Measurements from ENCODE around the gene BTNL9.
"Not testable (repeated sequence)": the region's sequence is repeated elsewhere in the genome, so short reads cannot be mapped to it uniquely, and the experiment has no call there.

Gene BTNL9

GRCh38 chr5:181060924-181061323, 20.9 kb downstream of the BTNL9 start:
- DNase-seq (ENCODE audit: low read depth in 2 of 2, low spot score in 1 of 2) = no peak

GRCh38 chr5:181061645-181062044, 21.6 kb downstream of the BTNL9 start:
- no peak for DNase-seq (ENCODE audit: low read depth in 2 of 2, low spot score in 1 of 2)

- no peak for DNase-seq (ENCODE audit: low read depth in 2 of 2, low spot score in 1 of 2)
Measured at GRCh38 chr5:181062631-181063030, 22.6 kb downstream of the BTNL9 start.

- no peak for DNase-seq (ENCODE audit: low read depth in 2 of 2, low spot score in 1 of 2)
Measured at GRCh38 chr5:181063514-181063913, 23.4 kb downstream of the BTNL9 start.

GRCh38 chr5:181064987-181065386, 24.9 kb downstream of the BTNL9 start:
- no peak for DNase-seq (ENCODE audit: low read depth in 2 of 2, low spot score in 1 of 2)

- DNase-seq (ENCODE audit: low read depth in 2 of 2, low spot score in 1 of 2) = no peak
Measured at GRCh38 chr5:181069767-181070491, 29.9 kb downstream of the BTNL9 start.

GRCh38 chr5:181070523-181070922, 30.5 kb downstream of the BTNL9 start:
- DNase-seq (ENCODE audit: low read depth in 2 of 2, low spot score in 1 of 2) = no peak

GRCh38 chr5:181071257-181071656, 31.2 kb downstream of the BTNL9 start:
- no peak for DNase-seq (ENCODE audit: low read depth in 2 of 2, low spot score in 1 of 2)

GRCh38 chr5:181076920-181077319, 36.9 kb downstream of the BTNL9 start:
- no peak for DNase-seq (ENCODE audit: low read depth in 2 of 2, low spot score in 1 of 2)

GRCh38 chr5:181081989-181082388, 41.9 kb downstream of the BTNL9 start:
- no peak for DNase-seq (ENCODE audit: low read depth in 2 of 2, low spot score in 1 of 2)

- no peak for DNase-seq (ENCODE audit: low read depth in 2 of 2, low spot score in 1 of 2)
Measured at GRCh38 chr5:181084621-181085195, 44.6 kb downstream of the BTNL9 start.

- no peak for DNase-seq (ENCODE audit: low read depth in 2 of 2, low spot score in 1 of 2)
Measured at GRCh38 chr5:181086026-181086883, 46.2 kb downstream of the BTNL9 start.

GRCh38 chr5:181086884-181087205, 46.8 kb downstream of the BTNL9 start:
- DNase-seq (ENCODE audit: low read depth in 2 of 2, low spot score in 1 of 2) = no peak

- DNase-seq (ENCODE audit: low read depth in 2 of 2, low spot score in 1 of 2) = no peak
Measured at GRCh38 chr5:181087309-181087708, 47.2 kb downstream of the BTNL9 start.

- DNase-seq (ENCODE audit: low read depth in 2 of 2, low spot score in 1 of 2) = no peak
Measured at GRCh38 chr5:181088289-181088688, 48.2 kb downstream of the BTNL9 start.

GRCh38 chr5:181092428-181092827, 52.4 kb downstream of the BTNL9 start:
- DNase-seq (ENCODE audit: low read depth in 2 of 2, low spot score in 1 of 2) = no peak

- not testable (repeated sequence) for DNase-seq (ENCODE audit: low read depth in 2 of 2, low spot score in 1 of 2)
Measured at GRCh38 chr5:181095162-181095561, 55.1 kb downstream of the BTNL9 start.

GRCh38 chr5:181096721-181097382, 56.8 kb downstream of the BTNL9 start:
- not testable (repeated sequence) for DNase-seq (ENCODE audit: low read depth in 2 of 2, low spot score in 1 of 2)

- DNase-seq (ENCODE audit: low read depth in 2 of 2, low spot score in 1 of 2) = not testable (repeated sequence)
Measured at GRCh38 chr5:181097383-181097753, 57.3 kb downstream of the BTNL9 start.

- DNase-seq (ENCODE audit: low read depth in 2 of 2, low spot score in 1 of 2) = not testable (repeated sequence)
Measured at GRCh38 chr5:181097759-181098491, 57.9 kb downstream of the BTNL9 start.
